HG03045 (cell line): Measurements from ENCODE around the gene LBH.

ENCODE experiments used
- ATAC-seq: cut with Tn5 transposase; IDR thresholded peaks from one replicate; pipeline ENCODE4 v1.9.1; 2021; ENCODE audit warnings: mild to moderate bottlenecking, moderate library complexity; ENCODE audit not compliant: unreplicated experiment

Gene LBH

GRCh38 chr2:30234180-30234971, 3.0 kb downstream of the LBH start:
- no peak for ATAC-seq

DNA sequence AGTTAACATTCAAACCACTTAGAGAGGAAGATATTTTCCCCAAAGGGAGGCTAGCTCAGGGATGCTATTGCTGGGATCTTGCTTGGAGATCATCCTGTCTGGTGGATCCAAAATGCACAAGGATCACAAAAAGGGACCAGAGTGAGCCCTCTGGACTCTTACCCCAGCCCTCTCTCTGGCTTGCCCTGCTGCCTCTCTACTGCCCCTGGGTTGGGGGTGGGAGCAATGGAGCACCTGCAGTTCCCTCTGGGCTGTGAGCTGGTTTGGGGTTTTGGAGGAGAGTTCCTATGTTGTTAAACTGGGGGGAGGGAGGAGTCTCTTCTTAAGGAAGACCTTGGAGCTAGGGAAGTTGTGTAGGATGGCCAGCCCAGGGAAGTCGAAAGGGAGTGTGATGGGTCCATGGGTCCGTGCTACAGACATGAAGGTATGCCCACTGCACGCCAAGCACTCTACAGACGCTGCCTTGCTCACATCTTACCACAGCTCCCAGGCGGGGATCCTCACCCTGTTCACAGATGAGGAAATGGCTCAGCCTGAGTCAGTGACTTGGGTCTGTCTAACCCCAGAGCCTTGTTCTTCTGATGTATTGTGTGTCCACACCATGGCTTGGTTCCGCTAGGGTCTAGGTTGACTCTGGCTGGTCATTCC, 3.8 kb downstream of the LBH start:
- ATAC-seq, result no peak

- ATAC-seq, result no peak
Observed at GRCh38 chr2:30235859-30236535, 4.7 kb downstream of the LBH start.

- ATAC-seq, result no peak
Observed at GRCh38 chr2:30236591-30237238, 5.4 kb downstream of the LBH start.

DNA sequence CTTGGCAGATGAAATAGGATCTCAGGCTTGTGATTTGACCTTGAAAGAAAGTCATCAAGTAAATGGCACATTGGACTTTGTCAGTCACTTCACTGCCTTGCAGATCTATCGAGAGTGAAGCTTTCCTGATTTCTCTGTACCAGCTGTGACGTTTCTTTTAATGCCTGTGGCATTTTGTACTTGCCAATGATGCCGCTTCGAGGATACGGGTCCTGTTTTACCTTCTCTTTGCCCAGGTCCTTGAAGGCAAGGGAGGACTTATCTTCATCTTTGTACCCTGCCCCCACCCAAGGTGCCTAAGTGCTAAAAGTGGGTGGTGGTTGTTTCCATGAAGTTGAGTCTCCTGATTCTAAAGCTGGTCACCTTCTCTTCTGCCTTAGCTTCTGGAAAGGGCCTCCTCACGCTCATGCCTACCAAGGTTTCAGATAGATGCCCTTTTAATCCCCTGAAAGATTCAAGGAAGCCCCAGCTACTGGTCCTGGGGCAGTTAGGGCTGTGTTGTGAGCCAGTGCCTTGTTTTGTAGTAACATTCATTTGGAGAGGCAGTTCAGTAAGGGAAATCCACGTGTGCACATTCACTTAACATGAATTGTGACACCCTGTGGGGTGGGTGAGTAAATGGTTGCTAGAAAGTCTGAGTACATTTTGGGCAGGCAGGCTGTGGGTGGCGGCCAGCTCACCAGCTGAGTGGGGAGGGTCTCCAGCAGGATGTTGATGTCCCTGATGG, 6.1 kb downstream of the LBH start:
- no peak for ATAC-seq

GRCh38 chr2:30237966-30238800, 6.8 kb downstream of the LBH start:
- no peak for ATAC-seq

GRCh38 chr2:30239308-30239985, 8.1 kb downstream of the LBH start:
- ATAC-seq, result no peak

DNA sequence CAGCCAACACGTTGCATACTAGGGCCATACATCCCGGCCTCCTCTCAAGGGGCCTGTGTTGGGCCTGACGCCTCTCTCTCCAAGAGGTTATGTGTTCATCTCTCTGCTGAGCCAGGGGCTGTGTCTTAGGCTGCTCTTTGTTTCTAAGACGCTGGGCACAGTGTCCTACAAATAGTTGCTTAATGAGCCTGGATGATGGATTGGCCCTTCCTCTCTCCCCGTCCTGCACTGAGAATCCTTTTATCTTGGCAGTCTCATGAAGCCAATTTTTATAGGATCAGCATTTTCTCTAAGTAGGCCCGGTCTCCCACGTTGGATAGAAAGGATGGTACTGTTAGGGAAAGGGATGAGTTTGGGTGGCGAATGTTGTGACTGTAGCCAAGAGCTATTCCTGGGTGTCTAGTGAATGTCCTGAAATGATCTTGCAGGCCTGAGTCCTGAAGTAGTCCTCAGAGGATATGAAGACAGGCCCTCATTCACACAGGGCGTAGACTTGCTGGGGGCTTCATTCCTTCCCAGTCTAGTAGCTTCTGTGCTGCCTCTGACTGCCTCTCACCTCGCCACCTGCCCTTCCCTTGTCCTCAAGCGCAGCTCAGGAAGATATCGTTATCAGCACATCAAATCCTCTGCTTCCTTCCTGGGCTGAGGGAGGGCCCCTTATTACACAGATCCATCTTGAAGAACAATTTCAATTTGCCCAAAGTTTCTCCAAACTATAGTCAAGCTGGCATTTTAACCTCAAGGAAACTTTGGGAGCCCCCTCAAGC, 8.8 kb downstream of the LBH start:
- no peak for ATAC-seq

DNA sequence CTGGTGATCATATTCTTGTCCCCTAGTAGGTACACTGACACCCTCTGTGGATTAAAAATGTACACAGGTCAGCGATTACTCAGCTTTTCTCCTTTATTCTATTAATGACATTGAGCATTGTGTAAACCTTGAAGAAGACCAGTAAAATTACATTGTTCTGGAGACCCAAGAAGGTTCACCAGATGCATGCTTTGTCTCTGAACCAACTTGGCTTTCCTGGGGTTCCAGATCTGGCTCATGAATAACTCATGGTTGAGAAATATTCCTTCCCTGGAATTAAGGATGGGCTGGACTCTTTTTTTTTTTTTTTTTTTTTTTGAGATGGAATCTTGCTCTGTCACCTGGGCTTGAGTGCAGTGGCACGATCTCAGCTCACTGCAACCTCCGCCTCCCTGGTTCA, 11.9 kb downstream of the LBH start:
- no peak for ATAC-seq

GRCh38 chr2:30245364-30245763, 14.0 kb downstream of the LBH start:
- no peak for ATAC-seq

DNA sequence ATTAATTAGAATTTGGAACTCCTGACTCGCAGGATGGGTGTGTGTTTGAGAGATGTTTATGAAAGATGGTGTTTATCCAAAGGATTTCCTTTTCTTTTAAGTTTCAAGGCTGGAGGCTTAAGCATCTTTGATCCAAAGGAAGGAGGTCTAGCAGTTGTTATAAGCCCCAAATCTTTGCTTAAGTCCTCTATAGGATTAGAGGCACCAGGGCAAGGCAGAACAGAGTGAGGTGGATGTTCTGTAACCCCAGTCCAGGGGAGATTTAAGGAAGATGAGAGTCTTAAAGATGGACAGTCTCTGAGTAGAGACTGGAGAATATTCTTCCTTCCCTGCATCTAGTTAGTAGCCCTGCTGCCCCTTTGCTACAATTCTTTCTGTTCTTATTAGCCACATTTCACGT, 17.5 kb downstream of the LBH start:
- ATAC-seq, result no peak

GRCh38 chr2:30249354-30249753, 18.0 kb downstream of the LBH start:
- no peak for ATAC-seq

- no peak for ATAC-seq
Observed at GRCh38 chr2:30250421-30250820, 19.1 kb downstream of the LBH start.

DNA sequence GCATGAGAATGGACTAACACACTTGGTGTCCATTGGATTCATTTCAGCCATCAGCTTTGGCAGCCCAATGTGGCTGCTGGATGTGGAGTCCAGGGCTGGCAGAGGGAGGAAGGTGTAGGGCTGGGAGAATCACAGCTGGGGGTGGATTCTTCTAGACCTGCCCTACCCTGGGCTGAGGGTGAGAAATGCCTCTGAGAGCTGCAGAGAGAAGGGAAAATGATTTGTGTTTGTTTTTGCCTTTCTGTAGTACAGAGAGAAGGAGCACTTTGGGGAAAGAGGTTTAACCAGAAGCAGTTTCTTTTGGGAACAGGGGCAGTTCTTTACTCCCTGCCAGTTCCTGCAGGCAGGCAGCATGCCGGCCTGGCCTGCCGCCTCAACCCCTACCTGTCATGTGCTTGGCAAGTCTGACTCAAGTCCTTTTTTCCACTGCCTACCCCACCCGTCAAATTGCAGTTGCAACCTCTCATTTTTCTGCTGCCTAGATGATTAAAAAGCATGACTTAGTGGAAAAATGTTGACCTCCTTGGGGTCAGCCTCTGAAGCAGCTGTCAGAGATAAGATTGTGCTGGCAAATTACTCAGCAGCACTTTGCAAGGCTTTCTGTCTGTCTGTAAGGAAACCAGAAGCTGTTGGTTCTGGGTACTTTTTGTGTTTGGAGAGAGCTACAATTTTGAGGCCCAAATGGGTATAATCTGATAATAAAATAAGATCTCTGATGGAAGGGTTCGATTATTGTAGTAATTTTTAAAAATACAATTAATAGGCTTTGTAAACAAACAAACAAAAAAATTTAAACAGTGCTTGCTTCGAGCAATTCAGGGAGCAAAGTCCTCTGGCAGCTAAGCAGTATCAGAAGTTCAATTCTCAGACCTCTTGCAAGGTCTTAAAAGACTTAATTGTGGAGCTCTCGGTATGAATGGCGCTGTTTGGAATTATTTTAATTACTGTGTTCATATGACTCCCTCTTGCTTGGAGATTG, 21.7 kb downstream of the LBH start:
- ATAC-seq, result no peak

- ATAC-seq, result no peak
Observed at GRCh38 chr2:30253873-30254684, 22.7 kb downstream of the LBH start.

GRCh38 chr2:30254685-30255001, 23.3 kb downstream of the LBH start:
- ATAC-seq, result no peak

GRCh38 chr2:30255026-30255425, 23.7 kb downstream of the LBH start:
- ATAC-seq, result no peak
